DND-41 (cell line): ENCODE results near the gene GPR156.

Experiments
- CTCF ChIP-seq: IDR thresholded peaks from 2 replicates; pipeline ENCODE4 v1.5.1; 2012; ENCODE audit warnings: borderline replicate concordance, low read length, moderate library complexity, mild to moderate bottlenecking; ENCODE audit not compliant: poor library complexity, severe bottlenecking; ENCODE audit errors: extremely low read depth
- EZH2 ChIP-seq: IDR thresholded peaks from 3 replicates; pipeline ENCODE4 v1.6.1; 2012; ENCODE audit warnings: borderline replicate concordance, low read depth, mild to moderate bottlenecking, moderate library complexity, low read length, inconsistent platforms; ENCODE audit not compliant: severe bottlenecking

GRCh38 chr3:120304616-120305015 lies 19.6 kb upstream of the GPR156 start:
- TF ChIP-seq CTCF (no peak), EZH2 (no peak)
